ENCODE results near the gene INPP5J.
"Not testable (repeated sequence)": the region's sequence is repeated elsewhere in the genome, so short reads cannot be mapped to it uniquely, and the experiment has no call there.

INPP5J gene, protein sequence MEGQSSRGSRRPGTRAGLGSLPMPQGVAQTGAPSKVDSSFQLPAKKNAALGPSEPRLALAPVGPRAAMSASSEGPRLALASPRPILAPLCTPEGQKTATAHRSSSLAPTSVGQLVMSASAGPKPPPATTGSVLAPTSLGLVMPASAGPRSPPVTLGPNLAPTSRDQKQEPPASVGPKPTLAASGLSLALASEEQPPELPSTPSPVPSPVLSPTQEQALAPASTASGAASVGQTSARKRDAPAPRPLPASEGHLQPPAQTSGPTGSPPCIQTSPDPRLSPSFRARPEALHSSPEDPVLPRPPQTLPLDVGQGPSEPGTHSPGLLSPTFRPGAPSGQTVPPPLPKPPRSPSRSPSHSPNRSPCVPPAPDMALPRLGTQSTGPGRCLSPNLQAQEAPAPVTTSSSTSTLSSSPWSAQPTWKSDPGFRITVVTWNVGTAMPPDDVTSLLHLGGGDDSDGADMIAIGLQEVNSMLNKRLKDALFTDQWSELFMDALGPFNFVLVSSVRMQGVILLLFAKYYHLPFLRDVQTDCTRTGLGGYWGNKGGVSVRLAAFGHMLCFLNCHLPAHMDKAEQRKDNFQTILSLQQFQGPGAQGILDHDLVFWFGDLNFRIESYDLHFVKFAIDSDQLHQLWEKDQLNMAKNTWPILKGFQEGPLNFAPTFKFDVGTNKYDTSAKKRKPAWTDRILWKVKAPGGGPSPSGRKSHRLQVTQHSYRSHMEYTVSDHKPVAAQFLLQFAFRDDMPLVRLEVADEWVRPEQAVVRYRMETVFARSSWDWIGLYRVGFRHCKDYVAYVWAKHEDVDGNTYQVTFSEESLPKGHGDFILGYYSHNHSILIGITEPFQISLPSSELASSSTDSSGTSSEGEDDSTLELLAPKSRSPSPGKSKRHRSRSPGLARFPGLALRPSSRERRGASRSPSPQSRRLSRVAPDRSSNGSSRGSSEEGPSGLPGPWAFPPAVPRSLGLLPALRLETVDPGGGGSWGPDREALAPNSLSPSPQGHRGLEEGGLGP

DNA sequence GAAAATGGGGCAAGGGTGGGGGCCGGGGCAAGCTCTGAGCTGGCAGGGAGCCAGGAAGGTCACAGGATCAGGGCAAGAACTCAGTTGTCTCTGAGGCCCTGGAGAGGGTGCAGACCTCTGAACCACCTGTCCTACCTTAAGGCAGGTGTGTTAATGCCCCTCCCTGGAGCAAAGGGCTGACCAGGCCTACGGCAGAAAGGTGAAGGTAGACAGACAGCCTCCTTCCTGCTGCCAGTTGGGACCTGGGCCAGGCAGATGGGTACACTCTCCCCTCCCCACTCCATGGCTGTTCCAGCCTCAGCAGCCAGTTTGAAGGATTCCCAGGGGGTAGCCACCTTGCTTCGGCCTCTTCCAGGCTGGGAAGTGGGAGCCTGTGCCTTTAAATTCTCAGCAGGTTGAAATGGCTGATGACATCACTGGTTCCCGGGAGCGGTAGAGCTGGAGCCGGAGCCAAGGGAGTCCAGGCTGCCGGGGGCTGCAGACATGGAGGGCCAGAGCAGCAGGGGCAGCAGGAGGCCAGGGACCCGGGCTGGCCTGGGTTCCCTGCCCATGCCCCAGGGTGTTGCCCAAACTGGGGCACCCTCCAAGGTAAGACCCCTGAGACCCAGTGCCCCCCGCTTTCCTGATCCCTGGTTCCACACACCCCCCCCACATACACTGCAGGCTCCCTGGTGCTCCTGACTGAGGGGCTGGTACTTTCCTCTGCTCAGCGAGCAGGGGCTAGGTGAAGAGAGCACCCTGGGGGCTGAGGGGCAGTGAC lies at the start of gene INPP5J:
INPP5J (plus strand) TSS at position 435 of the 760 bp plus-strand sequence; CDS start at position 484, 49 bp downstream.
- DNase-seq (ENCODE audit: low read depth in 2 of 2), result no peak

DNA sequence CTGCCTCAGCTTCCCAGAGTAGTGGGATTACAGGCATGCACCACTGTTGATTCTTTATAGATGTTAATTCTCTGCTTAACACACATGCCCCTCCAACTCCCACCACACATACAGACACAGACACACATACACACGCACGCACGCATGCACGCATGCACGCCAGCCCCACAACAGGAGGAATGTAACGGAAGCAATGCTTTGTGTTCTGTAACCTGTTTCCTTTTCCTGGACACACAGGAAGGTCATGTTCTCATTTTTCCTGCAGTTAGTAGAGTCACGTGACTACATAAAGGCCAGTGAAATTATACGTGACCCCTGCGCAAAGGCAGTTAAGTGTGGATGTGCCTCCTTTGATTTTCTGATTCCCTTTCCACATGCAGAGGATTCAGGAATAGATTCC lies 49.6 kb upstream of the INPP5J start:
- DNase-seq (ENCODE audit: low read depth in 2 of 2), result not testable (repeated sequence)

DNA sequence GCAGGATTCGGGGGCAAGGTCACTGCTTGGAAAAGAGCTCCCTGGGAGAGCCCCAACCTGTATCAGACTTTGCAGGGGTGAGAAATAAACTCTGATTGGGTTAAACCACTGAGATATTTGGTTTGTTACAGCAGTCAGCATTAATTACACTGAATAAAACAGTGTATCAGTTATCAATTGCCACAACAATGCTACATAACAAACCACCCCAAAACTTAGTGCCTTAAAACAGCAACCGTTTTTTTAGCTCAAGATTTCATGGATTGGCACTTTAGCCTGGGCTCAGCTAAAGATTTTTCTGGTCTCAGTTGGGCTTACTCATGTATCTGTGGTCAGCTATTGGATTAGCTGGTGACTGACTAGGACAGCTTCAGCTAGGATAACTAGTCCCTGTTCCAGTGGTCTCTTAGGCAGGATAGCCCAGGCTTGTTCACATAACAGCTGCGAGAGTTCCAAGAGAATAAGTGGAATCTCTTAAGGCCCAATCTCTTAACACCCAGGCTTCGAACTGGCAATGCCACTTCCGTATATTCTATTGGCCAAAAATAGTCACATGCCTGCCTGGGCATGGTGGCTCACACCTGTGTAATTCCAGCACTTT lies 49.1 kb upstream of the INPP5J start:
- DNase-seq (ENCODE audit: low read depth in 2 of 2), result not testable (repeated sequence)

GRCh38 chr22:31075961-31076360 lies 46.8 kb upstream of the INPP5J start:
- DNase-seq (ENCODE audit: low read depth in 2 of 2), result peak; percentile 48 to 57

- DNase-seq (ENCODE audit: low read depth in 2 of 2), result no peak
Measured at GRCh38 chr22:31077681-31078080, 45.1 kb upstream of the INPP5J start.

GRCh38 chr22:31078389-31078788 lies 44.4 kb upstream of the INPP5J start:
- not testable (repeated sequence) for DNase-seq (ENCODE audit: low read depth in 2 of 2)

- DNase-seq (ENCODE audit: low read depth in 2 of 2), result no peak
Measured at GRCh38 chr22:31079095-31079642, 43.6 kb upstream of the INPP5J start.

DNA sequence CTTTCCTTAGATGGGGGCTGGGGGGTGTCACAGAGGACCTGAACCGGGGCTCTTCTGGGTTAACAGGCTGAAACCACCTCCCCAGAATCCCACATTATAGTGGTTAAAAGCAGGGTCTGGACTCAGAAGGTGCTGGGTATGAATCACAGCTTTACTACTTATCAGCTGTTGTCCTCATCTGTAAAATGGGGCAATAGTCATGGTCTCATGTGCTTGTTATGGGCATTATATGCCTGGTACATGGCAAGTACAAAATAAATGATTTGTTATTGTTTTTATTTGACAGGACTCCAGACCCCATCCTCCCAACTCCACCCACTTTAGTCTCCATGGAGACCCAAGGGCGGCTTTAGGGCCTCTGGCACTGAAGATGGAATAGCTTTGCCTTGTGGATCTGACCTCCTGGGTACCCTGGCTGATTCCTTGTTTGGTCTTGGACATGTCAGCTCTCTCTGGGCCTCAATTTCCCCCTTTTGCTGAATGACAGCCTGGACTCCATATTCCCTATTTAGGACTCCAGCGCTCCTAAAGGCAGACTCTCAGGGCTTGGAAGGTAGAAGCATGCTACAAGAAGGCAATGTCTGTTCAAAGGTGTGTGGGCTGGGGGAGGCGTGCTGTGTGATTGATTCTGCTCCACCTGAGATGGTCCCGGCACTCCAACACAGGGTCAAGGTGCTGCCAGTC lies 42.5 kb upstream of the INPP5J start:
- DNase-seq (ENCODE audit: low read depth in 2 of 2), result no peak

GRCh38 chr22:31080848-31081649 lies 41.7 kb upstream of the INPP5J start, which contains the start of gene SMTN:
Gene SMTN, plus strand, starts transcription at chr22:31081318. Its CDS starts 1,941 bp downstream, at chr22:31083259.
- peak; percentile 62 to 64 for DNase-seq (ENCODE audit: low read depth in 2 of 2)

DNA sequence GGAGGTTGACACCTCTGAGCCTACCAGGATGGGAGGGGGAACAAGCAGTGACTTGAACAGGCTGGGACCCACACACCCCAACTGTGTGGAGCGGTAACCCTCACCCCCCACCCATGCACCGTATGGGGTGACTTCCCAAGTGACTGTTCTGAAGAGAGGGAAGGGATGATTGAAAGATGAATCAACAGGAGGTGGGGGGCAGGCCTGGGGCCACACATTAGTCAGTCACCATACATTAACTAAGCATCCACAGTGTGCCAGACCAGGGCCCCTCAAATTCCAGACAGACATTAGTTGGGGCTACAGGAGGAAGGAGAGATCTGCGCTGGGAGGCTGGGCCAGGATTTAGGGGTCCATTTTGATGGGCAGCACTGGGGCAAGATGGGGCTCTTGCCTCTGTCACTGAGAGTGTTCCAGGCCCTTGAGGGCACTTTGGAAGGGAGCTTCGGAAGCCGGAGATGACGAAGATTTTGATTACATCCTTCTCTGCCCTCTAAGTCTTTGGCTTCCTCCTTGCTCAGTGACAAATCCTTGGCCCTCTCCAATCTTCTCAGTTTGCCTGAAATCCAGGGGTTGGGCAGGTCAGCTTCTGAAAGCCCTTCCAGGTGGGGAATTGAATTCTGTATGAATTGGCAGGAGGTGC lies 40.7 kb upstream of the INPP5J start:
- DNase-seq (ENCODE audit: low read depth in 2 of 2), result no peak

DNA sequence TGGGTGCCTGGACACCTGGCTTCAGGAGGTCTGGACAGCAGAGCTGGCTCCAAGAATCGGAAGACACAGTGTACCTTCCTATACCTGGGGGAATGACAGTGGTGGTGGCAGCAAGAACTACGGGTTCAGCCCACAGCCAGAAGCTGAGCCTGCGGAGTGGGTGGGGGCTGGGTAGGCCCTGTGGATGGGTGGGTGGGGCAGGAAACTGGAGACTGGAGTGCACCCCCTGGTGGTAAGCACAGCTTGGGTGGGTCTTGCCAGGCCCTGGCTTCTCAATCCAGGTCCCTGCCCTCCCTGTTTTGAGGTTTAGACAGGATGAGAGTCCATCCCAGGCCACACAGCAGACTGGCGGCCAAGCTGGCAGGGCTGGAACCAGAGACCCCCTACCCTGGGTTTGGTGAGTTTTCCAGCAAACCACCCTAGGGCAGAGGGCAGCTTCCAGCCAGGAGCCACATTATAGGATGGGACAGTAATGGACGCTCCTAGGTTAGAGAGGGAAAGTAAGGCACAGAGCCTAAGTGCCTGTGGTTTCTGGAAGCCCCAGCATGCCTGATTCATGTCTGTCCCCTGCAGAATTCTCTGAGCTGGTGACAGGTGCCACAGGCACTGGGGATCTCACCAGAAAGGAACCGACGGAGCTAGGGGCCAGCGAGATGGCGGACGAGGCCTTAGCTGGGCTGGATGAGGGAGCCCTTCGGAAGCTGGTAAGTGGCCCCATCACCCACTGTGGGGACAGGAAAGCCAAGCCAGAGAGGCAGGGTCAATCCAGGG lies 40.0 kb upstream of the INPP5J start:
- no peak for DNase-seq (ENCODE audit: low read depth in 2 of 2)

DNA sequence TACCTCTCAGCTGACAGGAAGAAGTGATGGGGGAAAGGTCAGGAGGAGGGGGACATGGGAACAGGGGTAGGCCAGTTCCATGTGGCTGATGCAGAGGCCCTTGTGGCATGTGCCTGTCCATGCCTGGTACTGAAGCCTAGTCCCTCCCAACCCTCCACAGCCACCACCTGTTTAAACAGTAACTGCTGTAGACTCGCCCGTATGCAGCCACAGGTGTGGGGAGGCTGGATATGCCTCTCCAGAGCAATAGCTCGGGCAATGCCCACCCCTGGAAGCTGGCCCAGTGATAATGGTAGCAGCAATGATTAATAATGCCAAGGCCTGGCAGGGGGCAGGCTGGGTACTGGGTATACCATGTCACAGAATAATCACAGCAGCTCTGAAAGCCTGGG lies 39.4 kb upstream of the INPP5J start:
- no peak for DNase-seq (ENCODE audit: low read depth in 2 of 2)

DNA sequence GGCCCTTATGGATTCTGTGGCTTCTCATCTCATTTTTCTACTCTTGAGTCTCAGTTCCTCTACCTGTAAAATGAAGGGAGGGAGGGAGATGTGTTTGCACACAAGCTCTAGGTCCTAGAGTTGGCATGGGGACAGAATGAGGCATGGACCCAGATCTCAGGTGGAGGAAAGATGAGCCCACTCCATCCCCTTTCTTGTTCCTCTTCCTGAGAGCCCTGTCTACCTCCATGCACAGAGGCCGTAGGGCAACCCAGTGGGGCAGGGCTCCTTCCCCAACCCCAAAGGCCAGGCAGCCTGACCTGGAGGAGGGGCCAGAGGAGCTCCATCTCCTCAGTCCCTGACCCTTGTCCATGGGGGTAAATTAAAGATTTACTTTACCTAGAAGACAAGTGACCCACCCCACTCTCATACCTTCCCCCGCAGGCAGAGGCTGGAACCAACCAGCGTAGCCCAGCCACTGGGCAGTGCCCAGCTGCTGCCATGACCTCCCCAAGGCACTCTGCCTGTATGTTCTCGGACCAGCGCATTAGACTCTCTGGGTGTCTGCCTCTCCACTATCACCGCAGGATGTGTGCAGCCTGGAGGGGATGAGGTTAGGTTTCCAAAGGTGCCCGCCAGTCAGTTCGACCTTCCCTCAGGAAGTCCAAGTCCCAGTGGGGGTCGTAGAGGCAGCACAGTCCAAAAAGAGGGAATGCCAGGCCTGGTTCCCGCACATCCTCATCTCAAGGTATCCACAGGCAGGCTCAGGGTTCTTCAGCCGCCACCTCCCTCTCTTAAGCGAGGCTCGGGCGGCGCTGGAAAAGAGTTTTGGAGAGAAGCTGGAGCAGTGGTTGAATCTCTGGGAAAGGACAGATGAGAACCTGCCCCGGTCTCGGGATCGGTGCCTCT lies 38.6 kb upstream of the INPP5J start:
- DNase-seq (ENCODE audit: low read depth in 2 of 2), result no peak

GRCh38 chr22:31084811-31085492 lies 37.8 kb upstream of the INPP5J start:
- DNase-seq (ENCODE audit: low read depth in 2 of 2), result peak; percentile 70 to 71

GRCh38 chr22:31085493-31085824 lies 37.3 kb upstream of the INPP5J start:
- DNase-seq (ENCODE audit: low read depth in 2 of 2), result no peak

- no peak for DNase-seq (ENCODE audit: low read depth in 2 of 2)
Measured at GRCh38 chr22:31085928-31086327, 36.8 kb upstream of the INPP5J start.

Measured in fibroblast of skin of left biceps (primary cell).